ENCODE results near the gene DDX51. TPM values are rescaled to one million over a fixed set of nuclear protein-coding genes. Genes with fewer than 3 reads are reported as not detected.

Gene DDX51
- total and polyA plus RNA-seq, 2 of the 13 experiments (the other 11 are each of a cell fraction or from before 2014, with no cell fraction given): 10.1 TPM

DNA sequence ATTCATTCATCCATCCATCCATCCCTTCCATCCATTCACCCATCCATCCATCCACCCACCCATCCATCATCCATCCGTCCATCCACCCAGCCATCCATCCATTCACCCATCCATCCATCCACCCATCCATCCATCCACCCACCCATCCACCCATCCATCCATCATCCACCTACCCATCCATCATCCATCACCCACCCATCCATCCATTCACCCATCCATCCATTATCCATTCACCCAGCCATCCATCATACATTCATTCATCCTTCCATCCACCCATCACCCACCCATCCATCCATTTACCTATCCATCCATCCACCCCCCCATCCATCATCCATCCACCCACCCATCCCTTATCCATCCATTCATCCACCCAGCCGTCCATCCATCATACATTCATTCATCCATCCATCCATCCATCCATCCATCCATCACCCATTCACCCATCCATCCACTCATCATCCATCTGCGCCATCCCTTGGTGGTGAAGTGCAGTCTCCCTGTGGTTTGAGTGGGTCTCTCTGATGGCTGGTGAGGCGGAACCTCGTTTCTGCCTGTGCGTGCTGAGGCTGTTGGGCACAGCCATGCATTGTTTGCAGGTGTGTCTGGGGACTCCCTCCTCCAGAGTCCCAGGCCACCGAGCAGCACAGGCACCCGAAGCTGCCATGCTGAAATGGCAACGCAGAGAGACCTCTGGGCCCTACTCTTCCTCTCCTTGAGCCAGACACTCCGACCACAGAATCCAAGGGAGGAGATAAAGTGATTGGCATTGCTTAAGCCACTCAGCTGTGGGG is 22.9 kb upstream of the DDX51 start (continued):
- TF ChIP-seq SATB2 (CRISPR knock-in tag; IDR thresholded peaks at IDR 0.05) (no peak), GATAD2A (CRISPR knock-in tag; IDR thresholded peaks at IDR 0.05) (no peak), ZNF224 (CRISPR knock-in tag; IDR thresholded peaks at IDR 0.05) (no peak), MLLT10 (CRISPR knock-in tag; IDR thresholded peaks at IDR 0.05) (no peak), ZNF333 (CRISPR knock-in tag; IDR thresholded peaks at IDR 0.05; ENCODE audit: borderline replicate concordance) (no peak), ZNF292 (CRISPR knock-in tag; IDR thresholded peaks at IDR 0.05; ENCODE audit: borderline replicate concordance, low read depth) (no peak)
- TF ChIP-seq, protein P1, sequence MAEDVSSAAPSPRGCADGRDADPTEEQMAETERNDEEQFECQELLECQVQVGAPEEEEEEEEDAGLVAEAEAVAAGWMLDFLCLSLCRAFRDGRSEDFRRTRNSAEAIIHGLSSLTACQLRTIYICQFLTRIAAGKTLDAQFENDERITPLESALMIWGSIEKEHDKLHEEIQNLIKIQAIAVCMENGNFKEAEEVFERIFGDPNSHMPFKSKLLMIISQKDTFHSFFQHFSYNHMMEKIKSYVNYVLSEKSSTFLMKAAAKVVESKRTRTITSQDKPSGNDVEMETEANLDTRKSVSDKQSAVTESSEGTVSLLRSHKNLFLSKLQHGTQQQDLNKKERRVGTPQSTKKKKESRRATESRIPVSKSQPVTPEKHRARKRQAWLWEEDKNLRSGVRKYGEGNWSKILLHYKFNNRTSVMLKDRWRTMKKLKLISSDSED (CRISPR knock-in tag; IDR thresholded peaks at IDR 0.05): no peak

- POLR2A ChIA-PET: no interaction called here
- H2AFZ ChIP-seq (ENCODE audit: low read length): no peak overlapping the region
- BruUV-seq (replicated peaks): no TSS peak
- intact Hi-C loops (cut with micrococcal nuclease; ENCODE audit: unreplicated experiment): no loop called here
- FAIRE-seq (no peak), ATAC-seq (no peak), DNase-seq (ENCODE audit: low spot score) (no peak)
- in situ Hi-C loops (cut with HindIII; ENCODE audit: extremely low pct_ligation_motif_present, low pct_unique_long_range_greater_than_20kb): no loop called here
- no peak overlapping the region for H3K27ac ChIP-seq (ENCODE audit: extremely low read length, insufficient read depth, low read length)
- WGBS (ENCODE audit: low lambda C conversion rate): 31% methylated on average over 2 of the region's 2 CpGs
- H3K27me3 ChIP-seq (ENCODE audit: control insufficient read depth in 1 of 2, insufficient read depth in 2 of 2, low read length in 2 of 2): peaks cover 6 to 44% of the 10 kb centered on the region in 2 experiments; a peak in 4 of 5 replicates
- H3K9ac ChIP-seq (ENCODE audit: insufficient read depth, low read depth, low read length): no peak overlapping the region
- no peak overlapping the region for H3K4me2 ChIP-seq (ENCODE audit: low read depth, low read length)
- CTCF ChIA-PET (ENCODE audit: low intra/inter-chr PET ratio, low total read pairs): no interaction called here
- 0 out of 2 replicates have a peak, but pooled peaks cover 3% of the 10 kb centered on the region for H4K20me1 ChIP-seq (ENCODE audit: insufficient read depth, low read length)
- no peaks in the 10 kb centered on the region for H3K36me3 ChIP-seq (replicated peaks in 1 of 2; ENCODE audit: control insufficient read depth in 1 of 2, insufficient read depth in 2 of 2, low read length in 2 of 2)
- H3K4me3 ChIP-seq (replicated peaks in 1 of 3; ENCODE audit: insufficient read depth in 1 of 3, low read depth in 2 of 3, low read length in 3 of 3): no peak overlapping the region
- no peaks in the 10 kb centered on the region for H3K9me3 ChIP-seq (ENCODE audit: low read length)
- no peaks in the 10 kb centered on the region for H3K4me1 ChIP-seq (ENCODE audit: insufficient read depth, low read length)
- no peaks in the 10 kb centered on the region for H3K79me2 ChIP-seq (ENCODE audit: insufficient read depth, low read length)
- TF ChIP-seq HNRNPL (IDR thresholded peaks at IDR 0.05; ENCODE audit: low read depth, low read length): no peak
- no peak for TF ChIP-seq KMT2A (CRISPR knock-in tag; IDR thresholded peaks at IDR 0.05)
- no peak for TF ChIP-seq TARDBP (CRISPR knock-in tag; IDR thresholded peaks at IDR 0.05)
- TF ChIP-seq THYN1 (CRISPR knock-in tag; IDR thresholded peaks at IDR 0.05; ENCODE audit: borderline replicate concordance, low read depth): no peak
- TF ChIP-seq HDAC1 (CRISPR knock-in tag; IDR thresholded peaks at IDR 0.05): no peak
- no peak for TF ChIP-seq TRIM22 (IDR thresholded peaks at IDR 0.05)
- TF ChIP-seq KDM5B (CRISPR knock-in tag; IDR thresholded peaks at IDR 0.05; ENCODE audit: borderline replicate concordance): no peak
- TF ChIP-seq ZFY (CRISPR knock-in tag; IDR thresholded peaks at IDR 0.05): no peak
- no peak for TF ChIP-seq STAT5B (CRISPR knock-in tag; IDR thresholded peaks at IDR 0.05)
- TF ChIP-seq HMG20A (CRISPR knock-in tag; IDR thresholded peaks at IDR 0.05; ENCODE audit: borderline replicate concordance): no peak
- no peak for TF ChIP-seq ZNF570 (CRISPR knock-in tag; IDR thresholded peaks at IDR 0.05; ENCODE audit: borderline replicate concordance)
- TF ChIP-seq ZNF256 (CRISPR knock-in tag; conservative IDR thresholded peaks at IDR 0.05): no peak
- TF ChIP-seq ZNF550 (CRISPR knock-in tag; IDR thresholded peaks at IDR 0.05; ENCODE audit: borderline replicate concordance): no peak
- no peak for TF ChIP-seq NFKBIZ (CRISPR knock-in tag; IDR thresholded peaks at IDR 0.05)
Observed at GRCh38 chr12:132166093-132166492, 22.0 kb upstream of the DDX51 start.
